HG03521 (cell line): ENCODE measurements around the gene CEP104.
"Not testable (repeated sequence)": the region's sequence is repeated elsewhere in the genome, so short reads cannot be mapped to it uniquely, and the experiment has no call there.

ENCODE experiments used
- ATAC-seq: cut with Tn5 transposase; IDR thresholded peaks from one replicate; pipeline ENCODE4 v1.9.1; 2021; ENCODE audit warnings: mild to moderate bottlenecking, moderate library complexity; ENCODE audit not compliant: unreplicated experiment

CEP104 gene

GRCh38 chr1:3803905-3804626 lies 52.9 kb downstream of the CEP104 start:
- no peak for ATAC-seq

GRCh38 chr1:3800795-3801194 lies 56.2 kb downstream of the CEP104 start:
- not testable (repeated sequence) for ATAC-seq

DNA sequence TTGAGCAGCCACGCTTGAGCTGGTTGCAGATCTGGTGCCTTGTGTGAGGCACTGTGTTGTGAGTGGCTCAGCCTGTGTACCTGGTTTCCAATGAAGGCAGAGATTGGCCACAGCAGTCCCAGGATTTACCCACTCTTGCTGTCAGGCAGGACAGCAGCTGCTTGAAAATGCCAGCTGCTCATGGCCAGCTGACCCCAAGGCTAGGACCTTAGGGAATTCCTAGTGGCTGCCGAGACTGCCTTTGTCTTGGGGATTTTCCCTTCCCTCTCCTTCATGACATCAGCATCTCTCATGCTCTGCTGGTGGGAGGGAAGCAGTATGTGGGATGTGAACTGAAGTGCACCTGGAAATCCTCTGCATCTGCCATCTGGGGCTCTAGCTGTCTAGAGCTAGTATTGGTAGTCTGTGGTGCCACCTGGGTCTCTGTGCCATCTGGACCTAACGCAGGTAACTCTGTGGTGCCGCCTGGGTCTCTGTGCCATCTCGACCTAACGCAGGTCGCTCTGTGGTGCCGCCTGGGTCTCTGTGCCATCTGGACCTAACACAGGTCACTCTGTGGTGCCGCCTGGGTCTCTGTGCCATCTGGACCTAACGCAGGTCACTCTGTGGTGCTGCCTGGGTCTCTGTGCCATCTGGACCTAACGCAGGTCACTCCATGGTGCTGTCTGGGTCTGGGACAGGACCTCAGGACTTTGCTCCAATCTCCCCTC lies 56.9 kb downstream of the CEP104 start:
- ATAC-seq = no peak

DNA sequence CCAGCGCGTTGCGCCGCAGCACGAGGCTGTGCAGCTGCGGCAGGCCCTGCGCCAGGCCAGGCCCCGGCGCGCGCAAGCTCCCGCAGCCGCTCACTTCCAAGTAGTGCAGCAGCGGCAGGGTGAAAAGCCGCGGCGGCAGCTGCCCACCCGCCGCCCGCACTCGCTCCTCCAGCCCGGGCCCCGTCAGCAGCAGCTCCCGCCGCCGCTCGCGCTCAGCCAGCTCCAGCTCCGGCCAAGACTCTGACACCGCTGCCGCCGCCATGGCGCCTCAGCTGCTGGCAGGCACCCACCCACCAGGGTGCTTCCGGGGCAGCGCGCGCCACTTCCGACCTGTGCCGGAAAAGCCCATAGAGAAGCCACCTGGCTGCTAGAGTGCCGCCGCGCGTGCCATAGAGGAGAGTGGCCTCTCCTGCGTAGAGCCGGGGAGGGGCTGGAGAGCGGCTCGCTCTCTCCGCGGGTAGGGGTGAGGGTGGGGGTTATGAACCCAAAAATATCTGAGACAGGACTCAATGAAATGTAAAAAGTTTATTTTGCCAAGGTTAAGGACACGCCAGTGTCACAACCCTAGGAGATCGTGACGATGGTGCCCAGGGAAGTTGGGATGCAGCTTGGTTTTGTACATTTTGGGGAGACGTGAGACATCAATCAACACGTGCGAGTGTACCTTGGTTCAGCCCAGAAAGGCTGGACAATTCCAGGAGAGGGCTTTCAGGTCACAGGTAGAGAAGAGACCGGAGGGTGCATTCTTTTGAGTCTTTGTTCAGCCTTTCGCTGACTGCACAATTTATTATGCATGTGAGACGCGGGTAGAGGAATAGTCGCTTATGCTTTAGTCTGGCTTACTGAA lies 60.6 kb downstream of the CEP104 start, which contains the start of gene LRRC47:
LRRC47 (minus strand) TSS at position 284 of the 847 bp plus-strand sequence; CDS start at position 262, 22 bp downstream.
- ATAC-seq = peak; percentile 96

- ATAC-seq = no peak
Observed at GRCh38 chr1:3795453-3796214, 61.4 kb downstream of the CEP104 start.

DNA sequence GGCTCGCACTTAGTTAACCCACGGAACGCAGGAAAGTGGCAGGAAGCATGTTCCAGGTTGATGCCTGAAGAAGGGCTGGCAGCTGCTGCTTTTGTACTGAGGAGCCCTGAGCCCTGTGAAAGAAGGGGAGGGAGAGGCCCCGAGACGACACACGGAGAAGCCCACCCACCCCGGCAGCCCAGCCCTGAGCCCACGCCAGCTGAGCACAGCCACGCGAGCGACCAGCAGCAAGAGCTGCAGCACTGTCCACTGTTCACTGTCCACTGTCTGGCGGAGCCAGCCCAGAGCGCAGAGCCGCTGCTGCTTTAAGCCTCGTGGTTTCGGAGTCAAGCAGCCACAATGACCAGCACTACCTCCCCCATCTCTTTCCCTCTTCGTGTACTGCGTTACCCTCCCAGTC lies 66.1 kb downstream of the CEP104 start:
- no peak for ATAC-seq

DNA sequence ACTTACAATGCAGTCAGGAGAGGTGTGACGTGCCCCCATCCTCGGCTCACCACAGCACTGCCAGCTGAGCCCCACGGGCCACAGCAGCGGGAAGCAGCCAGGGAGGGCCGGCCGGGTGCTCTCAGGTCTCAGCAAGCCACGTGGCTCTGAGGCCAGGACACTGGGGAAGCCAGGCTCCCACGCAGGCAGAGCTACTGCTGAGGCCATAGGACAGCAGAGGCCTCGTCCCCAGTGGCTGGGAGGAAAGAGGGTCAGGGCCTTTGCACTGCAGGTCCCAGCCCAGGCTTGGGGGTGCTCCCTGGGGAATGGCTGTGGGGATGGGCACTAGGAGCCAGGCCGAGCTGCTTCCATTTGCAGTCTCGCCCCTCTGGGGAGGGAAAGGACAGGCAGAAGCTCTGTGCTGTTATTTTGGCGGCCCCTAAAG lies 66.5 kb downstream of the CEP104 start:
- ATAC-seq = no peak

DNA sequence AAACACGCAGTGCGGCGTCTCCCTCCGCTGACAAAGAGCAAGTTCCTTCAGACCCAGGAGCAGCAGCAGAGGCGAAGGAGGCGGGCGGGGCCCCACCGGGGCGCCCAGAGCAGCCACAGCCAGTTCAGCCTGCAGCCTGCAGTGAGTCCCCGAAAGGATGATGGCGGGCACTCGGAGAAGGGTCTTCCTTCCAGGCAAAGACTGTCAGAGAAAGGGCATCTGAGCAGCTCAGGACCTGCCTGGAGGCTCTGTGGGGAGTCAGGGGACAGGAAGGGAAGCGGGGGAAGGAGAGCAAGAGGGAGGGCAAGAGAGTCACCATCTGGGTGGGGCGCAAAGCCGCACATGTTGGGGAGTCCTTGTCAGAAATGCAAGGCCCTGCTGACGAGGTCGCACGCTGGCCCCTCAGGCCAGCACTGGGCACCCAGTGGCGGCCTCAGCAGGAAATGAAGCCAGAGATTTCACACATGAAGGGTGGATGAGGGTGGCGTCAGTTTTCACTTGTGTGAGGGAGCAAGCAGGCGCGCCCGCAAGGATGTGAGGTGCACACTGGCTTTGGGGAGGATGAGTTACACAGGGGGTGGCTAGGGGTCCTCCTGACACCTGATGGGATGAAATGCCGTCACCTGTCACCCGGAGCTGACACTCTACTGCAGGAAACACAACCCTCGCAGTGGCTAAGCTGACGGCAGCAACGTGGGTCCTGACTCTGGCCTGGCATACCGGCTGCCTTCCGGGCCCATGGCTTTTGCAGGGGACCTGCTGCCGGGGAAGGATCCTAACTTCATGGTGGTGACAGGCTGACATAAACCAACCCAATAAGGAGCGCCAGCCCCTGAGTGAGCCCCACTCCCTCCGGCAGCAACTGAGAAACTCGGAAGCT lies 67.3 kb downstream of the CEP104 start:
- no peak for ATAC-seq

DNA sequence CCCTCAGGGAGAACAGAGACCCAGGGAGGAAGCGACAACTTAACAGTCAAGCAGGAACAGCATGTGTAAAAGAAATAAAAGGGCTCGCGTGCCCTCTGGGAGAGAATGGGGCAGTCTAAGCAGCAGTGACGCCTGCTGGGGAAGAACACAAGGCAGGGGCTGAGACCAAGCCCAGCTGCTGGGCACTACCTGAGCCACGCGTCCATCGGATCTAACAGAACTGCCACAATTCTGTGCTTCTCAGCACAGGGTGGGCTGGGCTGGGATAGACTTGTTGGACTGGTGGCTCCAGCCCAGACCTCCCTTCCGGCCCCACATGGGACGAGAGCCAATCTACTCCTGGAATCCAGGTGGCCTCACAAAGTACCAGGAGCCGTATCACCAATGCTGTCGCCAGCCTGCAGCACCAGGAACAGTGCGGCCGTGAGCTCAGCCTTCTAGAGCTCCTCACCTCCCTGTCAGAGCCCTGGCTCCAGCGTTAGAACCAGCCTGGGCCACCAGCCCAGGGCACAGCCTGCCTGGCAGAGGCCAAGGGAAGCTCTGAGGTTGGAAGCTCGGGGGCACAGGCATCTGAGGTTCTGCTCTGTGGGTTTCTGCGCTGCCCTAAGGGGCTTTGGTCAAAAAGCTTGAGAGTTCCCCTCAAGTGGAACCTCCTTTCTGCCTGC lies 68.1 kb downstream of the CEP104 start:
- no peak for ATAC-seq

GRCh38 chr1:3787745-3788605 lies 69.0 kb downstream of the CEP104 start:
- ATAC-seq = no peak

- no peak for ATAC-seq
Observed at GRCh38 chr1:3787349-3787715, 69.7 kb downstream of the CEP104 start.

DNA sequence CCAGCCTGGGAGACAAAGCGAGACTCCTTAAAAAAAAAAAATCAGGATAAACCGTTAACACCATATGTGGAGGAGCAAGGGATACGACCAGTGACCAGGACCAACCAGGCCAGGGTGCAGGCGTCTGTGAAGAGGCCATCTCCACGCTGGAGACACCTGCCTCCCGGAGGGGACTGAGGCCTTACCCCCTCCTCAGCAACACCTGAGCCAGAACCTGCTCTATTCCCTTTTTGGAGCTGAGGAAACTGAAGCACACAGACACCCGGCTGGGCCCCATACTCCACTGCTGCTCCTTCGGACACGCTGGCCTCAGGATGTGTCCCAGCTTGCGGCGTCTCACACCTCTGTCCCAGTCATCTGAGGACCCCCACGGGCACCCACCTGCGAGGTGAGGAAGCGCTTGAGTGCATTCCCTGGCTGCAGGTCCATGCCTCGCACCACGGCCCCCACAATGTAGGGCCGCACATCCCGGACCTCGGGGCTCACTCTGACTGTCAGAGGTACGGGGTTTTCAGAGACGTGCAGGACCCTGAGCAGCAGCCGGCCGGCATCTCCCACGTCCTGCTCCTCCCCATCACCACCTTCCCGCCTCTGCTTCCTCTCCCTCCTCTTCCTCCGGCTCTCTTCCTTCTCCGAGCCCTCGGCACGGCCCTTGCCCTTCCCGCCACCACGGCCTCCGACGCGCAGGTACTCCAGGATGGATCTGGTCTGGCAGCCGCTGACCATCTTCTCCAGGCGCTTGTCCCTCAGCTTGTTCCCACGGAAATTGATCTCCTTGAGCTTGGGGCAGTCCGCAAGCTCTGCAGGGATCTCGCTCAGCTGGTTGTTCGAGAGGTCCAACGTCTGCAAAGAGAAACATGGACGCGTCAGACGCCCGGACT lies 70.3 kb downstream of the CEP104 start:
- no peak for ATAC-seq

GRCh38 chr1:3785456-3786157 lies 71.4 kb downstream of the CEP104 start:
- no peak for ATAC-seq

- no peak for ATAC-seq
Observed at GRCh38 chr1:3785045-3785444, 72.0 kb downstream of the CEP104 start.

DNA sequence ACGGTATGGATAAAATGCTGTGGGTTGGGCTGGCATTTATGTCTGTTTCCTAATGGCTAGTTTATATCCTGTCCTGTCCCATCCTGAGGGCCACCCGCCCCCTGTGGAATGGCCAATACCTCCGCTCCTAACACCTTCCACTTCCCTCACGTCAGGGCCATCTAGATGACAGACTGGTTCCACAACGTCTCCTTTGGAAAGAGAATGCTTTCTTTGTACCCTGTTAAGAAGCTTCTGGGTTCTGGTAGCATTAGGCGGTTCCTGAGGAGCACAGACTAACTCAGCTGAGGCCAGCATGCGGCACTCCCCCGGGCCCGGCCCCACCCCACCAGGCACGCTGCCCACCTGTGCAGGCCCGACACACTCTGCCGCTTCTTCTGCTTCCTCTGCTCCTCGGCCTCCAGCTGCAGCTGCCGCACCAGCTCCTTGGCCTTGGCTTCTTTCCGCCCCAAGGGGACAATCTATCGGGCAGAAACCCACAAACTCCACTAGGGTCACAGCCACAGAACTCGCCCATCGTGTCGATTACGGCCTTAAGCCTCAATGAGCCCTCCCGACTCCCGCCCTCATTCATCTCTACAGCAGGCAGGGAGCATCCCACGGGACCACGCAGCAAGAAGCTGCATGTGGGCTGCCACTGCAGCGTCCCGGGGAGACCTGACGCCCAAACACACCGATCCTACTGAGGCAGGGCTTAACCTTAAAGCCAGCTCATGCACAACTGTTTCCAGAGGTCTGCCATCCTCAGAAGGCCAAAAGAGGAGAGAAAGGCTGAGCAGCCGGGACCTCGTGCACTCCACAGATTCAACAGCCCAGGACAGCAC lies 73.1 kb downstream of the CEP104 start:
- ATAC-seq = no peak

DNA sequence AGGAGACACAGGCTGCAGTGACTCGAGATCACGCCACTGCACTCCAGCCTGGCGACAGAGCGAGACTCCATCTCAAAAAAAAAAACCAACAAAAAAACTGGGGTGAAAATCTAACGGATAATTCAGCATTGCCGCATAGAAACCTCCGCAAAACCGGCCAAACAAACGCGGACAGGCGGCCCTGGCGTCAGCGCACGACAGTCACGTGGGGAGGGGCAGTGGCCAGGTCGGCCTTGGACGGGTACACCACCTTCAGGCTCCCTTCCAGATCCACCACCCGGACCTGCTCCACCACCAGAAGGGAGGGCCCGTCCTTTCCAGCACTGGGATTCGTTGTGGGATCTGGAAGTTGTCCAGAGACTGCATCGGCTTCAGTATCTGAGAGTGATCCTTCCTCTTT lies 76.1 kb downstream of the CEP104 start:
- no peak for ATAC-seq
